ENCODE results near the gene SHISA7.

GRCh38 chr19:55461974-55462626 lies 19.0 kb upstream of the SHISA7 start:
- TF ChIP-seq CSRNP3 (CRISPR knock-in tag; IDR thresholded peaks at IDR 0.05) (no peak), ZNF565 (CRISPR knock-in tag; conservative IDR thresholded peaks at IDR 0.05; ENCODE audit: low read depth) (peak; percentile 57; the same call in 1 of the 2 replicates), ZNF8 (CRISPR knock-in tag; IDR thresholded peaks at IDR 0.05) (no peak), ZFP3 (CRISPR knock-in tag; IDR thresholded peaks at IDR 0.05) (no peak), ESRRG (CRISPR knock-in tag; IDR thresholded peaks at IDR 0.05) (no peak), TOX (CRISPR knock-in tag; IDR thresholded peaks at IDR 0.05; ENCODE audit: borderline replicate concordance) (no peak), ARNTL (CRISPR knock-in tag; IDR thresholded peaks at IDR 0.05; ENCODE audit: borderline replicate concordance, low read depth) (no peak), GLIS3 (CRISPR knock-in tag; IDR thresholded peaks at IDR 0.05) (no peak), ZFP30 (CRISPR knock-in tag; IDR thresholded peaks at IDR 0.05) (0 out of 2 replicates have a peak, but pooled peaks have one; percentile 24), POU6F1 (CRISPR knock-in tag; IDR thresholded peaks at IDR 0.05; ENCODE audit: borderline replicate concordance, low read depth) (no peak), OSR1 (CRISPR knock-in tag; IDR thresholded peaks at IDR 0.05) (no peak), ISL1 (CRISPR knock-in tag; IDR thresholded peaks at IDR 0.05) (no peak), SNAI2 (CRISPR knock-in tag; IDR thresholded peaks at IDR 0.05) (no peak)
